Measurements from ENCODE around the gene POLR1A.

Gene POLR1A

DNA sequence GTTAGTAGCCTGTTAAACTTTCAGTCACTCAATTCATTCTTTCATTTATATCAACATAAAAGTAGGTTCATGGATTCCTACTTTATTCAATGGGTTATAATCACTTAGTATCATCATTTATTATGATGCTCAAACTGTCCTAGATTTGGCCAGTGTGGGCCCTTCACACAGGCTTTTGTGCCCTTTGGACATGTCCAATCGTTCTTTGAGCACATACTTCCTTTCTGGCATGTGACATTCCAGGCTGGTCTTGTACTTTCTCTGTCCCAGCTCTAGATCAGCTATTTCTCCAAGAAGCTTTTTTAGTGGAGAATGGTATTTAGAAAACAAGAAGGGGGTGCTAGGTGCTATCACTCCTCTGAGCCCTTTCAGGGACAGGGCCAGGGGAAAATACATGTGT lies 11.5 kb downstream of the POLR1A start:
- FAIRE-seq: no peak

DNA sequence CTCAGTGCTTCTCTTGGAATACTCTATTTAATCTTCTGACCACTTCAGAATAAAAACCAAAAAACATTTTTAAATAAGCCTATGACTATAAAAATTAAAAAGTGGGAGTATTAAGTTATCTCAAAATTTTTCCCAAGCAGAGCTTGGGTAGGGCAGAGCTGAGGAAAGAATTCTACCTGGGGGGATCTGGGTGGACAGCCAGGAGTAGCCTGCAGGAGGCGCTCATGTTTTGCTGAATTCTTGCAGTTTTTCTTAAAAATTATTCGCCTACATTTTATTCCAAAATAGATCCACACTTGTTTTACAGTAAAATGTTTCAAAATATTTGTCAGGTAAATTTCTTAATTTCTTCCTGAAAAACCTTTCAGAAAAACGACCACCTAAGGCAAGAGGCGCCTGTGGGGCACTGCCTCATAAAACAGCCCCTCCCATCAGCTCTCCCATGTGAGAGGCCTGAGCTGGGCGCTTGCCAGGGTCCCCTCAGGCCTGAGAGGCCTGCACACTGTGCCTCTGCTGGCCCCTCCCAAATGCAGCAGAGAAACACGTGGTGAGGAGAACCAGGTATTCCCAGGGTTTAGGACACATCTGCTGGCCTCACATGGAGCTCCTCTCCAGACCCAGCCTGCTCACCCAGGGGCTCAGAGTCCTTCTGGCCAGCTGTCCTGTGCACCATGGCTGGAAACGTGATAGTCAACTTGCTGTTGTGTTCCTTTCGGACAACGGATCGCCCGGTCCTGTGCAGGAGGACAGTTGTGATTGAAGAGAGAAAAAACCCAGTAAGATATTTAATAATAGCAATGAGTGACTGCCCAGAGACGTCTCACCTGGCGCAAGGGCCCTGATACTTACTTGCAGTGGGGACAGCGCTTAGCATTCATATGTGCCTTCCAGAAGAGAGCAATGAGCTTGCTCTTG lies 17.5 kb downstream of the POLR1A start:
- no peak for FAIRE-seq

DNA sequence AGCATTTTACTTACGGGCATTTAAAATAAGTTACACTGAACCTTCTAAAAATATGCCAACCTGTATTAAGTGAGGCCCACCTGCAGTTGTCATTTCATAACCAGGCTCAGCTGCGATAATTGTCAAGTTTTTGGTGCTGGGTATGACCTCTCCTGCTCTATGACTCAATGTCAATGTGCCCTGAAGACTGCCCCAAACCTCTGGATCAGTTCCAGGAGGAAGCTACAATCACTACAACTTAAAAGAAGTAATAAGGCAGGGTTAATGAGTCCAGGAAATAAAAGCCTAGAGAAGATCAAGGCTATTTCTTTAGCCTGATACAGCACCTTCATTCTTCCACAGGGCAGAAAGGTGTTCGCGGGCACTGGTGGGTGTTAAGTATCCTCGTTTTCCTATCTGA lies 22.9 kb downstream of the POLR1A start:
- no peak for FAIRE-seq

DNA sequence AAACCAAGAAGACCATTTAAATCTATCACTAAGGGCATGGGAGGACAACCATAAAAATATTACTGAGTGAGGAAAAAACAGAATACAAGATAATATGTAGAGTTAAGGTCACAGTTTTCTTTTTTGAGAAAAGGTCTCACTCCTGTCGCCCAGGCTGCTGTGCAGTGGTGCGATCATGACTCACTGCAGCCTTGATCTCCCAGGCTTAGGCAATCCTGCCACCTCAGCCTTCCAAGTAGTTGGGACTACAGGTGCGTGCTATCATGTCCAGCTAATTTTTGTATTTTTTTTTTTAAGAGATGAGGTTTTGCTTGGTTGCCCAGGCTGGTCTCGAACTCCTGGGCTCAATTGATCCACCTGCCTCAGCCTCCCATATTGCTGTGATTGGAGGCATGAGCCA lies 24.0 kb downstream of the POLR1A start:
- no peak for FAIRE-seq

DNA sequence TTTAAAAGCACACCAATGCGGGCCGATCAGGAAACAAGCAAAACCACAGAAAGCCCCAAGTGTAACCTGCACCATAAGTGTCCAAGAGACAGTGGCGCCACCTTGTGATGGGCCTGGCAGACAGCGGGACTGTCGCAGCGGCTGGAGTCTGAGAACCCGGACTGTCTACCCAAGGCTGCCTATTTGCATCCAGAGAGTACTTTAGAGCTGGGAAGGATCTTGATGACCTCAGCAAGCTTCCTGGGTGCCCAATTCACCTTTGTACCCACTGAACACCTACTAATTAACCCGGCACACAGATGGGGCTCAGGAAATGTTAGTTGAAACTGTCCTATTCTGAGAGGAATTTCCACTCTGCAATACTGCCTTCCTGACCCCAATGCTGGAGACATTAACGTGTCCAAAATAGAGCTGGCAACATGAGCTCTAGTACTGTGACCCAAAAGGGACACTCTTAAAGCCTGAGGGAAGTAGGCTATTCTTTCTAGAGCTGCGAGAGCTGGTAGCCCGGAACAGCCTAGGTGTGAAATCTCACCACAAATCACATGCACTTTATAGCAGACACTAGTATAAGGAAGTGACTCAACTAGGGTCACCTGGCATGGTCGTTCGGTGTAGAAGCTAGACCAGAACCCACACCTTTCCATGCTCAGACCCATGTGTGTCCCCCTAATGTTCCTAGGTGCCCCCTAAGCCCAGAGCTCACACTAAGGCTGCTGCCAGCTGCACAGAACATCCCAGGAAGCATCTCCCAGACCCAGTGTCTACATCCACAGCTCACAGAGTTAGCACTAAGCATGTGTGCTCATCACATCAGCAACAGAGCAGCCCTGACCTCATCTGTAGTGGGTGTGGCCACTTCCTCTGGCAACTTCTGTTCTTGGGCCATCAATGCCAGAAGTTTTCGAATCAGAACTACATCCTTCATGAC lies 25.4 kb downstream of the POLR1A start:
- no peak for FAIRE-seq

DNA sequence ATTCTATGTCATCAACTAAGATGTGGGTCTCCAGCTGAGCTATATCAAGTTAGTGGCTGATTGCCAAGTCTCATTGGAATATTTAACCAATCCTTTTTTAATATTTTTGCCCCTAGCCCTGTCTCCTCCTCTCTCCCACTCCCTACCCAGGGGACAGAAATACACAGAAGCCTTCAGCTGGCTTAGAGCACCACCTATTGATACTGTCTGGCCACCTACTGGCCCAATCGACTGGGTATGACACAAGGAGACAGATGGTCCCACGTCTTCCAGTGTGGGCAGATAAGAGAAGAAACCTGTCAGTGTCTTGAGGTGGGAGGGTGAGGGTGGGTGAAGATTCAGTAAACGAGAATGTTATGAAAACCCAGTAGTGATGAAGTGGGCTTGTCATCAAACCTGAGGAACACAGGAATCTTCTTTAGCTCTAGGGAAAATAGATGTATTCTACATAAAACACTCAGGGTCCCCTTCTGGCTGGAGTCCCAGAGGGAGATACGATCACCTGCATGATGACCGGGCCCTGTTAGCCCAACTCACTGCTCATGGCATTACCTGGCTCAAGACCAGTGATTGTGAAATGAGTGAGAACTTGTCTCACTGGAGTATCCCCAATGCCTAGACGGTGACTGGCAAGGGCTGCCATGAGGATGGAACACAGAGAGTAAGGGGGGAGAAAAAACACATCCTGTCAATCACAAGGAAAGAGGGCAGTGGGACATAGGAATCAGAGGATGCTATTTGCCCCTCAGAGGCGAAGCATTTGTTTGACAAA lies 26.7 kb downstream of the POLR1A start:
- FAIRE-seq: no peak

DNA sequence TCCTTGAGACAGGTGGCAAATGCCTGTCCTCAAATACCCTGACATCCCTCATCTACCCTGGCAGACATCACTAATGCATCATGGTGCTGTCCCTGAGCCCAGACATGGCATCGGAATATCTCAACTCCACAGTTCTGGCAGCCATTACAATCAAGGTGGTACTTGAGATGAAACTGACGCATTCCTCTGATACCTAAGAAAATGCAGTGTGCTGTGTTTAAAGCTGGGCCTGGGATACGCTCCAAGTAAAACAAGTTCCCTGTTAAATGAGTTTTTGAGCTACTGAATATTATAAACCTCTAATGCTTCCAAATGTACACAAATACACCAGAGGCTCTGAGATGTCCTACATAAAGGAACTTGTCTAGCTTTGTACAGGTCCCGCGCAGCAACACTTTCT lies 29.8 kb downstream of the POLR1A start:
- no peak for FAIRE-seq

DNA sequence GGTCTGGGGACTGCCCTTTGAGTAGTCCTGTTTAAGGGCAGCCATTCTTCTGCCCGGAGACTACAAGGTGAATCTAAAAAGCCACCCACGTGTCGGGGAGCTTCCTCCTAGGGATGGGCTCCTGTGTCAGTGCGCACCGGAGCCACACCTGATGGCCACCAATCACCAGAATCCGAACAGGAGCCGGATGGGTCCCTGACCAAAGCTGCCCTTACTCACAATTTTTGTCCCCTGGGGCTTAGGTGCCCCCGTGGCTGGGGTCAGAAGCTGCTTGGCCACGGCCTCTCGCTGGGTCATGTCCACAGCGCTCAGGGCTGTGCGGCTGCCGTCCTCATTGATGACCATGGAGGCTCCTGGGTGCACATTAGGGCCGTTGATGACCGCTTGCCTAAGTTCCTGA lies 30.9 kb downstream of the POLR1A start:
- FAIRE-seq: no peak

DNA sequence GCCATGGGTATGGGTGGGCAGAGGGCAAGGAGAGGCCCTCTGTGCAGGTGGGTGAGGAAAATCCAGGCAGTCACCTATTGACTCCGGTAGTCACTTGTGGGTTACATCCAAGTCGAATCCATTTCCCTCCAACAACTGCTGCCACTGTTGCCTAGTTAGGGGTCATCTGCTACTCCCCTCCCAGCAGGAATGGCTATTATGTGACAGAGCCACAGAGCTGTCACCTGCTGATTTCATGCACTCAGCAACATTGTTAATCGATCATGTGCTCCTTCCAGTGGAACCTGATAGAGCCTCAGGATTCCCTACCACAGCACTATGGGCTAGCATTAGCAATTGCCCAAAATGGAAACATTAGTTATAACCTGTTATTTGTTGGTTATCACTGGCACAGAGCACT lies 31.4 kb downstream of the POLR1A start:
- no peak for FAIRE-seq

DNA sequence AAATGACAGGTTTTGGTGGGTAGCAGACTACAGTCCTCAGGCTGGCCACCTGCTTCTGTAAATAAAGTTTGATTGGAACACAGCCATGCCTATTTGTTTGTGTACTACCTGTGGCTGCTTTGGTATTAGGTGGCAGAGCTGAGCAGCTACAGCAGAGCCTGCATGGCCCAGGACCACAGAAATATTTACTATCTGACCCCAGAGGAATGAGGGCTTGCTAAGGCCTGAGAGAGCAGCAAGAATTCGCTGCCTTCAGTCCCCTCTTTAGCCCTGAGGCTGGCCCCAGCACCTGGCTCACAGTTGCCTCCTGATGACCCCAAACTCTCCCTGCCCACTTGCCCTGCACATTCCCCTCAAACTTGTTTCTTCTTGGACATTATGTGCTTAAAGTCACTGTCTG lies 32.5 kb downstream of the POLR1A start:
- FAIRE-seq: no peak

DNA sequence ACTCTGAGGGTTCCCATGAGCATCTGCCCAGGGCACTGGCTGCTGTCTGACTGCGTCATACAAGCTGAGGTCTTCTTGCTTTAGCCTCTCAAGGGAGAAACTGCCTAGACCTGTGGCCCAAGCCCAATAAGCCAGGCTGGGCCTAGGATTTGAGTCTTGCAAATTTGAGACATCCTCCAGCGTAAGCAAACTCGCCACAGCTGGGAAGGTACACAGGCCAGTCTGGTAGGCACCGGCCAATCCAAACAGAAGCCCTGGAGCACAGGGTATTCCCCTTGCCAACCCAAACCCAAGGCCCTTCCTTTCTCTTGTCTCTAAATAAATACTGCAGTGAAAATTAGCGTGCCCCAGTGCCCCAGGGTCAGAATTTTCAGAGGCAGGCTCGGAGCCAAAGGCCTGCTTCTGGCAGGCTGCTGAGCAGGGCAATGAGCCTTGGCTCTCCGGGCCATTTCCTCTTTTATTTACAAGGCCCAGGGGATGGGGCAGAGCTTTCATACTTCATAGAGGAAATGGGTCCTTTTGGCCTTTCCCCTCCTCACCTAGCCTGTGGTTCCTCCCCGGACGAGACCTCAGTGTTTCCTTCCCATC lies 33.3 kb downstream of the POLR1A start:
- FAIRE-seq: no peak

DNA sequence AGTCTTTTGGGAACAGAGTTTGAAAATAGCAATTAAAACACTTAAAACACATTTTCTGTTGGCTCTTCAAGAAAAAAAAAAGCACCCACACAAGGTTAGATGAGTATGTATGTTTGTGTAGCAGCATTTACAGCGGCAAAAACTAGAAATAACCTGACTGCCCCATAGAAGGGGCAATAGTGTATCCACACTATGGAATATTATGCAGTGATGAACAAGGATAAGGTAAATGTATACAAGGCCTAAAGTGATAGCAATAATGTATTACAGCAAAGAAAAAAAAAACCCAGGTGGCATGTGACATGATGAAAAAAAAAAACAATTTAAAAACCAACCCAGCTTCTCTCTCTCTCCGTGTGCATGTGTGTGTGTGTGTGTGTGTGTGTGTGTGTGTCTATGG lies 34.8 kb downstream of the POLR1A start:
- no peak for FAIRE-seq

DNA sequence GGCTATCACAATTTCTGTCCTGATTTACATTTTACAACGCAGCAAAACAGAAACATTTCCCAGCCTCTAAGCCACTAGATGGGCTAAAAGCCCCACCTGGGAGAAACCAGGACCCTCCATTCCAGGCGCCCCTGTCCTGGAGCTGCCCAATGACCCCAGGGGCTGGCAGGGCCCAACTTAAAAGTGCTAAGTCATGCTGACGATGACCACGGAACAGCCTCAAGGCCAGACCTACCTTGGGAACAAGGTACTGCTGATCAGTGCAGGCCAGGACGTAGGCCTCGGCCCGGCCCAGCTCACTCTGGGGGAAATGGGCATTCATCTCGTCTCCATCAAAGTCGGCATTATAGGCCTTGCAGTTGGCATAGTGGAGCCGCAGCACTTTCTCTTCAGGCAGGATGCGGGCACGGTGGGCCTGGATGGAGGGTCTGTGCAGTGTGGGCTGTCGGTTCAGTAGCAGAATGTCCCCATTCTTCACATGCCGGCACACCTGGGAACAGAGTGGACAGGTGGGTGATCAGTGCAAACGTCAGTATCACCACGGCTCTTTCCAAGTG lies 35.8 kb downstream of the POLR1A start:
- no peak for FAIRE-seq

DNA sequence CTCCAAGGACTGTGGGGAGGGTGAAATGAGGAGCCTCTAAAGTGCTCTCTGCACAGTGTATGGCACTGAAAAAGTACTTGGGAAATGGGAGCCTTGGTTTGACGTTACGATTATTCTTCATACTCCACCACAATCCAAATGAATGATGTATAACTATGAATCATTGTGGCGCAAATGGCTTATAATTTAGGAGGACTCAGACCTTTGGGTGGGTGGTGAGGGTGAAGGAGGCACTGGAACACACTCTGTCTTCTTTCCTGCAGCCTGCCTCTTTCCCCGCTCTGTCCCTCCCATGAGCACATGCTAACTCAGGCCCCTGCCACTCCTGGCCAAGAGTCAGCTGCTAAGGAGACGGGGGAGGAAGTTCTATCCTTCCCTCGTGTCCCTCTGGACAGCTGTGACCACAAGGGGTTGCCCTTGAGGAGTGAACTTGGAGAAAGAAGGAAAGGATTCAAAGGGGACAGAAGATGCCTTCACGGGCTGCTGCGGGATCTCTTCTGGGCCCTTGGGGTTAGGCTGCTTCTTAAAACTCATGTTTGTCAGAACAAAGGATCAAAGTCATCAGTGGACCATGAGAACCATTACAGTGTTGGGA lies 36.5 kb downstream of the POLR1A start:
- FAIRE-seq: no peak

DNA sequence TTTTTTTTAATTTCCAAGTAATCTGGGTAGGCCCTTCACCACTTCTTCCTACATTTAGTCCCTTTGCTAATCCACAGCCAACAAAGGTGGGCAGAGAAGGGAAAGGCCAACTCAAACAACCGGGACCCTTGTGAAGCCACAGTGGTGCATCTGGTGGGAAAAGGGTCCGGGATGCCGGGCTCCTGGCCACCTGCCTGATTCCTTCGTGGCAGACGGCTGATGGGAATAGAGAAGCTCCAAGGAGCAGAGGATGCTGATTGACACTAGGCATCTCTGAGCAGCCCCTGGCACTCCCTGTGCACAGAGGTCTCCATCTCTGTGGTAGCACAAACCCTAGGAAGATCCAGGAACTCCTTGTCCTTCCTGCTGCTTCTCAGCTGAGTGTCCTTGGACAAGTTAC lies 37.0 kb downstream of the POLR1A start:
- FAIRE-seq: no peak

DNA sequence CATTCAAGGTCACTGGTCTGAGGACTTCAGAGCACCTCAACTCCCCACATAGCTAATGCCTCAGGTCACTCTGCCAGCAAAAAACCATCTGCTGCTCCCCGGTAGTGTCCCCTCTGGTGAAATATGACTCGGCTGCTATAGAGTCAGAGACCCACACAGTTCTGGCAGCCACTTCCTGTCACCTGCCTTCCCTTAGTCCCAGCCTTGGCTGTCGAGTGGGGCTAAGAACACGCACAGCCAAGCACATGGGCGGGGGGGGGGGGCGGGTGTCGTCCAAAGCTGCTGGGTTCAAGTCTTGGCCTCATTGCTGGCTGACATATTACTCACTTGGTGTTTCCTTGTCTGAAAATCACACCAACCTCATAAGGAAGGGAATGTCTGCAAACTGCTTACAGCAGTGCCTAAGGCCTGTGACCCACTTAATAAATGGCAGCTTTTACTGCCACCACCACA lies 37.5 kb downstream of the POLR1A start:
- no peak for FAIRE-seq

DNA sequence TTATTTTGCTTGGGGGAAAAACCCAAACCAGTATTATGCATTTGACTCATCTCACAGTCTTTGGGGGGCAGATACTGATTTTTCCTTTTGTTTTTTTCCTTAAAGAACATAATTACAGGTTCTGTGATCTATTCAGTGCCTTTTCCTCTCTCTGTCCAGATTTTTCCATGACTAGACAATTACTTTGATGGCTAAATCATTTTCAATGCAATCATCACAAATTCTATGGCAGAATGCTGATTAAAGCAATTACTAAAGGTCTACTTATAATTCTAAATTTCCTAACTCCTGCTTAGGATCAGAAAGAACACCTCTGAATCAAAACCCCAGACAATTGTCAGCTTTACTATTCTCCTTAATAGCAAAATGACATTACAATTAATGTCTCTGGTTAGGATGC lies 38.8 kb downstream of the POLR1A start:
- no peak for FAIRE-seq

DNA sequence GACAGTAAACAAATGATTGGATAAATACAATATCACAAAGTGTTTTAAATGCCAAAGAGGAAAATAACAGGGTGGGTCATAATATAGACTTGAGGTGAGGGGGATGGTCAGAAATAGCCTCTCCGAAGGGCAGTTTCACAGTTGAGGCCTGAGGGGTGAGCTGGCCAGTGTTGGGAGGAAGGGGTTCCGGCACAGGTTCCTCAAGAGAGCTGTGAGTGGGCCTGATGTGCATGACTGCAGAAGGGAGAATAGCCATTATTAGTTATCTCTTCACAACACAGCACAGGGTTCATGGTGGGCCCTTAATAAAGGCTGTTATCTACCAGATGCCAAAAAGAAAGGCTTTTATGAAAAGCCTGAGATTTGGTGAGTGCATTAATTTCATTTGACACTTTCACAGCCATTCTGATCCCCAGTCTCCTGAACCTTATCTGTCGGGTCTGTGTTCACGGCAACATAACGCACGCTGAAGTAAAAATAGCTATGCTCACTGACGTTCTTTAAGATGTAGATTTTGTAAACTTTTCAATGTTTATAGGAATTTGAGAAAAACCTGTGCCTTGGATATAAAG lies 39.6 kb downstream of the POLR1A start:
- no peak for FAIRE-seq

DNA sequence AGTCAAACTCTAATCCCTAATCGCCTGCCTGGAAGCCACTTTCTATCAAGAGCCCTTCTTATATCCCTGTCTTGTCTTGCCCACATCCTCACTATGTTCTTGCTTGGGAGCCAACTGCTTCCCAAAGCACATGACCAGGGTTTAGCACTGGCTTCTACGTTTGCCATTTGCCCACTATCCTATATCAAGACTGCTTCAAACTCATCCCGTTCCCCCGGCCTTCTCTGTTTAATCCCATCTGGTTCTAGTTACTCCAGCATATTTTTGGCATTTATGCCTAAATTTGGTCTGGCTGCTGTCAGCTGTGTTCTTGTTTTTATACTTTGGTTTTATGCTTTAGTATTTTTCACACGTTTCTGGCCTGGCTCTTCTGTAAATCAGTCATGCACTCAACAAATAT lies 40.2 kb downstream of the POLR1A start:
- FAIRE-seq: no peak

DNA sequence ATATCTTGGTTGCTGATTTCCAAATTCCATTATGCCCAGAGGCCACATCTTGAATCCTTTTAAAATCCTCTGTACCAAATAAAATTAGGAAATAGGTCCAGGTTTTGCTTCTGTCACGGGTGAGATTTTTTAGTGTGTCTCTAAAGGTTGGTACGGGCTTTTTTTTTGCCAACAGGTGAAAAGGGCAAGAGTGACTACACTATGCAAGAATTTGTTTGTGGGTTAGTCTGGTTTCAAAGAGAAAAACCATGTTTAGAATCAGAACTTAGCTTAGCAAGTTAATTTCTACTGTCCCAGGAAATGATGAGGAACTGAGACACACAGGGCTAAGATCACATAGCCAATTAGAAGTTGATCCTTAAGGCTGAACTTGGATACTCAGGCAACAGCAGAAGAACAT lies 41.7 kb downstream of the POLR1A start:
- no peak for FAIRE-seq

DNA sequence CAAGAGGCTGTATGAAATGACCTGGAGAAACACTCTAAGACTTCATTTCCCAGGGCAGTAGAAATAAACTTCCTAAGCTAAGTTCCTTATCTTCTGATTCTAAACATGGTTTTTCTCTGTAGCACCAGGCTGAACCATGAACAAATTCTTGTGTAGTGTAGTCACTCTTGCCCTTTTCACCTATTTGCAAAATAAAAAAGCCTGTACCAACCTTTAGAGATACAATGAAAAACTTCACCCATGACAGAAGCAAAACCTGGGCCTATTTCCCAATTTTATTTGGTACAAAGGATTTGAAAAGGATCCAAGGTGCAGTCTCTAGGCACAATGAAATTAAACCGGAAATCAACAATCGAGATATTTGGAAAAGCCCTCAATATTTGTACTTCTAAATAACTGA lies 43.6 kb downstream of the POLR1A start:
- no peak for FAIRE-seq
